KOPT-K1 (cell line): ENCODE data around the gene MS4A2.
"Not testable (repeated sequence)": the region's sequence is repeated elsewhere in the genome, so short reads cannot be mapped to it uniquely, and the experiment has no call there.

Experiments used
- H3K27ac ChIP-seq: fragments of 200-600 bp; sonication (generic); 2 replicates; pipeline ENCODE4 v1.5.1; 2016; ENCODE audit warnings: antibody characterized with exemption, mild to moderate bottlenecking, low read depth, low read length; ENCODE audit not compliant: poor library complexity, severe bottlenecking
- H3K36me3 ChIP-seq: fragments of 200-600 bp; sonication (generic); 2 replicates; pipeline ENCODE4 v1.5.1; 2017; ENCODE audit warnings: antibody characterized with exemption, mild to moderate bottlenecking, low read length, moderate library complexity; ENCODE audit not compliant: insufficient read depth
- H3K9me3 ChIP-seq: fragments of 200-600 bp; sonication (generic); 2 replicates; pipeline ENCODE4 v1.5.1; 2017; ENCODE audit warnings: antibody characterized with exemption, low read length, mild to moderate bottlenecking; ENCODE audit not compliant: insufficient read depth, poor library complexity, severe bottlenecking

MS4A2 gene

DNA sequence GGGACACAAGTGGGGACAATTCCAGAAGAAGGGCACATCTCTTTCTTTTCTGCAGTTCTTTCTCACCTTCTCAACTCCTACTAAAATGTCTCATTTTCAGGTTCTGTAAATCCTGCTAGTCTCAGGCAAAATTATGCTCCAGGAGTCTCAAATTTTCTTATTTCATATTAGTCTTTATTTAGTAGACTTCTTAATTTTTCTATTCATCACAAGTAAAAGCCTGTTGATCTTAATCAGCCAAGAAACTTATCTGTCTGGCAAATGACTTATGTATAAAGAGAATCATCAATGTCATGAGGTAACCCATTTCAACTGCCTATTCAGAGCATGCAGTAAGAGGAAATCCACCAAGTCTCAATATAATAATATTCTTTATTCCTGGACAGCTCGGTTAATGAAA lies at the start of gene MS4A2:
TSS of gene MS4A2 (plus strand) at position 301 of the 400 bp plus-strand sequence. CDS start 102 bp downstream, outside the sequence.
- Histone ChIP-seq H3K36me3 (no peaks in the 10 kb centered on the region), H3K27ac (no peak within 1 kb of the TSS), H3K9me3 (no peaks in the 10 kb centered on the region)

DNA sequence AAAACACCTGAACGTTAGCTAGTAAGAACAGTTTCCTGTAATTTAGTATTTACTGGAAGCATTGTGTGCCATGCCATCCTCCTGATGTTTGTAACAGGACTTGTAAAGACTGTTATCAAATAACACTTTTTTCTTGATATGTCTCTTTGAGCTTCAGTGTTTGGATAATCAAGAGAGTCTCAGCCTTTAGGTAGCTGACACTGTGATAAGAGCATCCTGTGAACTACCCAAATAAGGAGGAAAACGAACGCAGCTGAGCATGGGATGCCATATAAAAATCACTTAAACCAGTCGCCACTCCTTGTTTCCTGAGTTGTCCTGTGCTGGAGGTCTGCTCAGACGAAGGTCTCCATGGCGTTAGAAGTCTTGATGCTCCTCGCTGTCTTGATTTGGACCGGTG lies 48.4 kb upstream of the MS4A2 start, which contains the start of gene OOSP2:
TSS of gene OOSP2 (plus strand) at position 301 of the 400 bp plus-strand sequence. CDS start at position 352, 51 bp downstream.
- Histone ChIP-seq H3K9me3 (no peaks in the 10 kb centered on the region), H3K27ac (no peak within 1 kb of the TSS), H3K36me3 (no peaks in the 10 kb centered on the region)

GRCh38 chr11:60050422-60050821 lies 38.0 kb upstream of the MS4A2 start:
- not testable (repeated sequence) for H3K27ac ChIP-seq, H3K36me3 ChIP-seq, H3K9me3 ChIP-seq

GRCh38 chr11:60050839-60051238 lies 37.6 kb upstream of the MS4A2 start:
- H3K9me3 ChIP-seq, H3K36me3 ChIP-seq, H3K27ac ChIP-seq: not testable (repeated sequence)

DNA sequence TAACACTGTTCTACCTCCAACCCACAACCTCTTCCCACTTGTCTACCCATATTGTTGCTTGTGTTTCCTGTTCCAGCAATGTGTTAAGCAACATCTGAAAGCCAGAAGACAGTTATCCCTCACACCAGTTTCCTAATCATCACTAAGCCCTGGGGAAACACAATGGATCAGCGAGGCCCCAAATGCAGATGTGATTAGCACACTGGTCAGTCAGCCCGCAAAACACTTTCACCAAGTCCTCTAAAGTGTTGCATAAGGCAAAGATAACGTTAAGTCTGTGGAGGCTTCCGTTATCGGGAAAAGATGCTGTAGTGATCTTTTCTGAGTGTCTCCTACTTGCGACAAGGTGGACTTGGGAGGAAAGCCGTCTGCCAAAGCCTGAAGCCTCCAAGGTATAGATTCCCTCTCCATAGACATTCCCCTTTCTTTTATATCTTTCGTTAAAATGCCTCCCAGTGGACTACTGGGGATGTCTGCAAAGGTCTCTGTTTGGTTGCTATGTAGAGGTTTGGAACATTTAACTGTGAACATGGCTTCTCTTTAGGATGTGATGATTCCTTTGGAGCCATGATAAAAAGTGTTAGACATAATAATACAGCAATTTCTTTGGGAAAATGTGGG lies 32.0 kb upstream of the MS4A2 start, which contains the start of gene MS4A3:
TSS of gene MS4A3 (plus strand) at position 317 of the 621 bp plus-strand sequence. CDS start 4,496 bp downstream, outside the sequence.
- H3K9me3 ChIP-seq: no peaks in the 10 kb centered on the region
- no peak within 1 kb of the TSS for H3K27ac ChIP-seq
- no peaks in the 10 kb centered on the region for H3K36me3 ChIP-seq

GRCh38 chr11:60059052-60059451 lies 29.4 kb upstream of the MS4A2 start:
- H3K36me3 ChIP-seq: no peaks in the 10 kb centered on the region
- no peaks in the 10 kb centered on the region for H3K9me3 ChIP-seq
- no peak overlapping the region for H3K27ac ChIP-seq

DNA sequence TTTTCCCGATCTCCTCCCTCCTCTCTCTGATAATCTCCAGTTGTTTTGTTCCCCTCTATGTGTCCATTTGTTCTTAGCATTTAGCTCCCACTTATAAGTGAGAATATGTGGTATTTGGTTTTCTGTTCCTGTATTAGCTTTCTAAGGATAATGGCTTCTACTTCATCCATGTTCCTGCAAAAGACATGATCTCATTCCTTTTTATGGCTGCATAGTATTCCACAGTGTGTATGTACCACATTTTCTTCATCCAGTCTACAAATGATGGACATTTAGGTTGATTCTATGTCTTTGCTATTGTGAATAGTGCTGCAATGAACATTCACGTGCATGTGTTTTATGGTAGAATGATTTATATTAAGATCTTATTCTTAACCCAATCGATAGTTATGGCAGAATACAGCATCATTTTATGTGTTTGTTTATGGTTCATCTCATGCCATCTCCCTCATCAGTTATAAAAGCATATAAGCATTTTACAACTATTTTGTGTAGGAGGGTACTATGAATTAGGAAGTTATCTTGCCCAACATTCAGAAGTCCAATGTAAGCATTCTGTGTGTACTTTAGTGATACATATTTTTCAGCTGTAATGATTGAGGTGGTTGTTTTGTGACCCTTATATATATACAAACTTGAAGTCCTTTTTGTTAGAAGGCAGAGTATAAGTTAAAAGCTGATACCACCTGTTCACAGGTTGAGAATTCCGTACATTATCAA lies 28.8 kb upstream of the MS4A2 start:
- Histone ChIP-seq H3K36me3 (no peaks in the 10 kb centered on the region), H3K27ac (no peak overlapping the region), H3K9me3 (no peaks in the 10 kb centered on the region)

GRCh38 chr11:60064111-60064510 lies 24.4 kb upstream of the MS4A2 start:
- no peaks in the 10 kb centered on the region for H3K36me3 ChIP-seq
- H3K9me3 ChIP-seq: no peaks in the 10 kb centered on the region
- no peak overlapping the region for H3K27ac ChIP-seq

- Histone ChIP-seq H3K9me3 (no peaks in the 10 kb centered on the region), H3K27ac (no peak overlapping the region), H3K36me3 (no peaks in the 10 kb centered on the region)
Observed at GRCh38 chr11:60065801-60066200, 22.7 kb upstream of the MS4A2 start.

- Histone ChIP-seq H3K9me3 (no peaks in the 10 kb centered on the region), H3K36me3 (no peaks in the 10 kb centered on the region), H3K27ac (no peak overlapping the region)
Observed at GRCh38 chr11:60069450-60069849, 19.0 kb upstream of the MS4A2 start.

- not testable (repeated sequence) for H3K9me3 ChIP-seq, H3K27ac ChIP-seq, H3K36me3 ChIP-seq
Observed at GRCh38 chr11:60071644-60072043, 16.8 kb upstream of the MS4A2 start.

DNA sequence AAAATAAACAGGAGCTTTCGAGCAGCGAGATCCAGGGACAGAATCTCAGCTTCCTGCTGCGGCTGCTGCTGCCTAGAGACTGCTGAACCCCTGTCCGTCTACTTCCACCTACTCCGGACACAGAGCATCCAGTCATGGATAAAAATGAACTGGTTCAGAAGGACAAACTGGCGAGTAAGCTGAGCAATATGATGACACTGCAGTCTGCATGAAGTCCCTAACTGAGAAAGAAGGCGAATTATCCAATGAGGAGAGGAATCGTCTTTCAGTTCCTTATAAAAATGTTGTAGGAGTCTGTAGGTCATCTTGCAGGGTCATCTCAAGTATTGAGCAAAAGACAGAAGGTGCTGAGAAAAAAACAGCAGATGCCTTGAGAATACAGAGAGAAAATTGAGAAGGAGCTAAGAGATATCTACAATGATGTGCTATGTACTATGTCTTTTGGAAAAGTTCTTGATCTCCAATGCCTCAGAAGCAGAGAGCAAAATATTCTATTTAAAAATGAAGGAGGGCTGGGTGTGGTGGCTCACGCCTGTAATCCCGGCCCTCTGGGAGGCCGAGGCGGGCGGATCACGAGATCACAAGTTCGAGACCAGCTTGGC lies 11.1 kb upstream of the MS4A2 start:
- no peaks in the 10 kb centered on the region for H3K9me3 ChIP-seq
- no peaks in the 10 kb centered on the region for H3K36me3 ChIP-seq

GRCh38 chr11:60077981-60078380 lies 10.5 kb upstream of the MS4A2 start:
- no peaks in the 10 kb centered on the region for H3K36me3 ChIP-seq
- no peaks in the 10 kb centered on the region for H3K9me3 ChIP-seq
- H3K27ac ChIP-seq: no peak overlapping the region

More for the DNA sequence above, 11.1 kb upstream of the MS4A2 start:
- H3K27ac ChIP-seq: no peak overlapping the region

DNA sequence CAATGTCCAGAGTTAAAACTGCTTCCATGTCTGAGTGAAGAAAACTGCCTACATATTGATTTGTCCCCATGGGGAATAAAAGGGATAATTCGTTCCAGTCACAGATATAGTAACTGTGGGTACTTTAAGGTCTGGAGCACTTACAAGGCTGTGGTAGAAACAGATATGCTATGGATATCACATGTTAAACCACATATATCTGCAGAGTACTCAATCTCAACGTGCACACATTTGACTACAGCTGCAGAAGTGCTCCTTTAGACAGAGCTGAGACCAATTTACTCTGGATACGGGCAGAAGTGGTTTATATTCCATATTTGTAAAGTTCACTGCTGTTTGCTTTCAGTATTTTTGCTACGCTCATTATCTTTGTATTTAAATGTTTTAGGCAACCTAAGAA lies 9.7 kb upstream of the MS4A2 start:
- H3K27ac ChIP-seq: no peak overlapping the region
- no peaks in the 10 kb centered on the region for H3K9me3 ChIP-seq
- H3K36me3 ChIP-seq: no peaks in the 10 kb centered on the region

GRCh38 chr11:60080535-60080934 lies 7.9 kb upstream of the MS4A2 start:
- no peaks in the 10 kb centered on the region for H3K36me3 ChIP-seq
- no peaks in the 10 kb centered on the region for H3K9me3 ChIP-seq
- no peak overlapping the region for H3K27ac ChIP-seq
